ENCODE results near the gene NME5.
A peak's percentile ranks its signal among the peaks of the same experiment; 100 is the strongest.
"Not testable (repeated sequence)": the region's sequence is repeated elsewhere in the genome, so short reads cannot be mapped to it uniquely, and the experiment has no call there.

NME5 gene

GRCh38 chr5:138138949-138139780 is at the start of gene NME5:
Gene NME5 (minus strand): TSS chr5:138139428. CDS start chr5:138138780, 648 bp downstream.
- DNase-seq (ENCODE audit: low spot score) (peak; percentile 42), FAIRE-seq (no peak)

GRCh38 chr5:138188626-138189025 is 49.4 kb upstream of the NME5 start:
- FAIRE-seq (no peak), DNase-seq (ENCODE audit: low spot score) (no peak)

- FAIRE-seq (no peak), DNase-seq (ENCODE audit: low spot score) (no peak)
Measured at GRCh38 chr5:138186002-138186447, 46.8 kb upstream of the NME5 start.

- DNase-seq (ENCODE audit: low spot score) (no peak), FAIRE-seq (no peak)
Measured at GRCh38 chr5:138182808-138183207, 43.6 kb upstream of the NME5 start.

- no peak for FAIRE-seq
- DNase-seq (ENCODE audit: low spot score), result no peak
Measured at GRCh38 chr5:138180841-138181240, 41.6 kb upstream of the NME5 start.

- FAIRE-seq, result no peak
- peak; percentile 45 for DNase-seq (ENCODE audit: low spot score)
Measured at GRCh38 chr5:138180183-138180782, 41.1 kb upstream of the NME5 start.

GRCh38 chr5:138179277-138179857 is 40.1 kb upstream of the NME5 start:
- DNase-seq (ENCODE audit: low spot score) (no peak), FAIRE-seq (no peak)

GRCh38 chr5:138178516-138179276 is 39.5 kb upstream of the NME5 start, which contains the start of the genes BRD8 and KIF20A:
Gene BRD8 (minus strand): TSS chr5:138178630. CDS start chr5:138178614, 16 bp downstream.
Gene KIF20A (plus strand): TSS chr5:138179112. CDS start chr5:138179681, 569 bp downstream.
- DNase-seq (ENCODE audit: low spot score) (peak; percentile 93), FAIRE-seq (no peak)

GRCh38 chr5:138177941-138178515 is 38.8 kb upstream of the NME5 start:
- FAIRE-seq, result no peak

GRCh38 chr5:138170299-138170698 is 31.1 kb upstream of the NME5 start:
- FAIRE-seq, result no peak
- DNase-seq (ENCODE audit: low spot score), result no peak

More at GRCh38 chr5:138177941-138178515, 38.8 kb upstream of the NME5 start:
- DNase-seq (ENCODE audit: low spot score), result peak; percentile 20

- FAIRE-seq, result no peak
- DNase-seq (ENCODE audit: low spot score), result no peak
Measured at GRCh38 chr5:138169124-138169523, 29.9 kb upstream of the NME5 start.

GRCh38 chr5:138163721-138164120 is 24.5 kb upstream of the NME5 start:
- no peak for FAIRE-seq
- DNase-seq (ENCODE audit: low spot score), result no peak

GRCh38 chr5:138160706-138161105 is 21.5 kb upstream of the NME5 start:
- DNase-seq (ENCODE audit: low spot score) (no peak), FAIRE-seq (no peak)

GRCh38 chr5:138159666-138160065 is 20.4 kb upstream of the NME5 start:
- DNase-seq (ENCODE audit: low spot score) (no peak), FAIRE-seq (no peak)

GRCh38 chr5:138157626-138158025 is 18.4 kb upstream of the NME5 start:
- DNase-seq (ENCODE audit: low spot score) (no peak), FAIRE-seq (no peak)

GRCh38 chr5:138155977-138156376 is 16.7 kb upstream of the NME5 start:
- not testable (repeated sequence) for DNase-seq (ENCODE audit: low spot score); FAIRE-seq

GRCh38 chr5:138149530-138149929 is 10.3 kb upstream of the NME5 start:
- FAIRE-seq (no peak), DNase-seq (ENCODE audit: low spot score) (no peak)

- FAIRE-seq (no peak), DNase-seq (ENCODE audit: low spot score) (no peak)
Measured at GRCh38 chr5:138148811-138149210, 9.6 kb upstream of the NME5 start.

GRCh38 chr5:138143578-138143977 is 4.3 kb upstream of the NME5 start:
- not testable (repeated sequence) for FAIRE-seq; DNase-seq (ENCODE audit: low spot score)

- no peak for FAIRE-seq
- DNase-seq (ENCODE audit: low spot score), result no peak
Measured at GRCh38 chr5:138141734-138142133, 2.5 kb upstream of the NME5 start.

- DNase-seq (ENCODE audit: low spot score) (no peak), FAIRE-seq (no peak)
Measured at GRCh38 chr5:138140268-138140667, 1.0 kb upstream of the NME5 start.
